8988T (cell line): Measurements from ENCODE around the gene DYNLT4.
"Not testable (repeated sequence)": the region's sequence is repeated elsewhere in the genome, so short reads cannot be mapped to it uniquely, and the experiment has no call there.

Experiments
- DNase-seq: peaks from one replicate; pipeline ENCODE4 v3.0.0; 2011

Gene DYNLT4

GRCh38 chr1:44808063-44808937, 1.1 kb upstream of the DYNLT4 start, which contains the start of gene BTBD19:
Gene BTBD19 (plus strand): TSS chr1:44808523. CDS start chr1:44808821, 298 bp downstream.
- no peak for DNase-seq

- peak; percentile 85 for DNase-seq
These were observed 362 bp upstream of the DYNLT4 start for GRCh38 chr1:44807364-44808062.

- no peak for DNase-seq
These were observed 987 bp downstream of the DYNLT4 start for GRCh38 chr1:44806025-44806703.

- DNase-seq, result no peak
These were observed 1.7 kb downstream of the DYNLT4 start for GRCh38 chr1:44805311-44806024.

- no peak for DNase-seq
These were observed 3.6 kb downstream of the DYNLT4 start for GRCh38 chr1:44803312-44804095.

- DNase-seq, result no peak
These were observed 4.2 kb downstream of the DYNLT4 start for GRCh38 chr1:44803062-44803311.

- no peak for DNase-seq
These were observed 4.7 kb downstream of the DYNLT4 start for GRCh38 chr1:44802306-44803061.

GRCh38 chr1:44801491-44802305, 5.5 kb downstream of the DYNLT4 start:
- no peak for DNase-seq

- peak; percentile 84 for DNase-seq
These were observed 7.2 kb downstream of the DYNLT4 start, which contains the start of gene PLK3 for GRCh38 chr1:44799770-44800584. Gene PLK3 (plus strand): TSS chr1:44800377. CDS start chr1:44800464, 87 bp downstream.

- DNase-seq, result no peak
These were observed 8.4 kb downstream of the DYNLT4 start for GRCh38 chr1:44798481-44799365.

GRCh38 chr1:44797886-44798285, 9.3 kb downstream of the DYNLT4 start:
- DNase-seq, result not testable (repeated sequence)

GRCh38 chr1:44792736-44793502, 14.2 kb downstream of the DYNLT4 start:
- DNase-seq, result no peak

- DNase-seq, result no peak
These were observed 16.0 kb downstream of the DYNLT4 start for GRCh38 chr1:44790968-44791801.

- no peak for DNase-seq
These were observed 18.9 kb downstream of the DYNLT4 start, which contains the start of gene BEST4 for GRCh38 chr1:44788120-44788860. Gene BEST4 (minus strand): TSS chr1:44788170. CDS start chr1:44787705, 465 bp downstream.

- DNase-seq, result no peak
These were observed 19.6 kb downstream of the DYNLT4 start for GRCh38 chr1:44787506-44787905.
